ENCODE measurements around the gene RGN.
"Not testable (repeated sequence)": the region's sequence is repeated elsewhere in the genome, so short reads cannot be mapped to it uniquely, and the experiment has no call there.

RGN gene

GRCh38 chrX:47124466-47124865 lies 46.2 kb downstream of the RGN start:
- not testable (repeated sequence) for DNase-seq

- DNase-seq = peak; percentile 98
These were observed 51.1 kb downstream of the RGN start for GRCh38 chrX:47129157-47129898.

DNA sequence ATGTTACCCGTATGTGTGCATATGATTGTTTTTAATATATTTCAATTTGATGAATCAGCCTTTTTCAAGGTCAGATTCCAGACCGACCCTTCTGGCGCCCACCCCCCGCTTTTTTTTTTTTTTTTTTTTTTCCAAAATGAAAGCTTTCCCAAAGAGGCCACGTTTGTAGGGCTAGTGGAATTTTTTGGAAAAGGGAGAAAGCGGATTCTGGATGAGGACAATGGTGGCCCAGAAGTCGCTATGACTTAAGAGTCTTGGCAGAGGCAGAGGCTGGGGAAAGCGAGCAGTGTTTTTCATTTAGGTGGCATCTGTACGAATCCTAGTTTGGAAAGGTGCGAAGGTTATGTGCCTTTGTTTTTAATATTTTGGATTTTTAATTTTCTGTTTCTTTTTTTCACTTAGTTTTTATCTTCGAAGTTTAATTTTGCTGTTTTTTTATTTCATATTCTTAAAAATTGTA lies 51.7 kb downstream of the RGN start:
- DNase-seq = no peak

- no peak for DNase-seq
These were observed 55.2 kb downstream of the RGN start for GRCh38 chrX:47133493-47133892.

GRCh38 chrX:47135650-47136049 lies 57.4 kb downstream of the RGN start:
- not testable (repeated sequence) for DNase-seq

DNA sequence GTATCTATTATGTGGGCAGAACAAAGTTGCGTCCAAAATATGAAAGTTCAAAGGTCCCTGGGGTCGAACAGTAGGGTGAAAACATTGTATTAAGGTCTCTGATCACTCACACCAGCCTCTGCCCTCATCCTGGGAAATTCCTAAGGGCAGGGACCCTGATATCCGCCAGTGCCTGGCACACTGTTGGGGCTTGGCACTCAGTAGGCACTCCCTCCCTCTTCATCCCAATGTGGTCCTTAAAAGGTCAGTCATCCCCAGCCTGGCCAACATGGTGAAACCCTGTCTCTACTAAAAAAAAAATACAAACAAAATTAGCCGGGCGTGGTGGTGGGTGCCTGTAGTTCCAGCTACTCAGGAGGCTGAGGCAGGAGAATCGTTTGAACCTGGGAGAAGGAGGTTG lies 59.9 kb downstream of the RGN start:
- DNase-seq = no peak
